ENCODE measurements around the gene RFFL. TPM values are rescaled to one million over a fixed set of nuclear protein-coding genes. Genes with fewer than 3 reads are reported as not detected.

RFFL gene
- total and polyA plus RNA-seq, 9 of the 15 experiments (the other 6 are each of a cell fraction or from before 2014, with no cell fraction given), result 3.4 to 18.1 (median 12.8) TPM

GRCh38 chr17:34979650-34980352 is 83.7 kb downstream of the RFFL start:
- in situ Hi-C loops (cut with MboI), result no loop called here
- POLR2A ChIA-PET, result interaction anchor here (1.0 to 3.4 kb wide), 14 partner anchors 12 to 536 kb away, joined by 3 to 27 read pairs (median 4); partner anchors contain the start of gene RAD51D
- TF ChIP-seq, protein P1, sequence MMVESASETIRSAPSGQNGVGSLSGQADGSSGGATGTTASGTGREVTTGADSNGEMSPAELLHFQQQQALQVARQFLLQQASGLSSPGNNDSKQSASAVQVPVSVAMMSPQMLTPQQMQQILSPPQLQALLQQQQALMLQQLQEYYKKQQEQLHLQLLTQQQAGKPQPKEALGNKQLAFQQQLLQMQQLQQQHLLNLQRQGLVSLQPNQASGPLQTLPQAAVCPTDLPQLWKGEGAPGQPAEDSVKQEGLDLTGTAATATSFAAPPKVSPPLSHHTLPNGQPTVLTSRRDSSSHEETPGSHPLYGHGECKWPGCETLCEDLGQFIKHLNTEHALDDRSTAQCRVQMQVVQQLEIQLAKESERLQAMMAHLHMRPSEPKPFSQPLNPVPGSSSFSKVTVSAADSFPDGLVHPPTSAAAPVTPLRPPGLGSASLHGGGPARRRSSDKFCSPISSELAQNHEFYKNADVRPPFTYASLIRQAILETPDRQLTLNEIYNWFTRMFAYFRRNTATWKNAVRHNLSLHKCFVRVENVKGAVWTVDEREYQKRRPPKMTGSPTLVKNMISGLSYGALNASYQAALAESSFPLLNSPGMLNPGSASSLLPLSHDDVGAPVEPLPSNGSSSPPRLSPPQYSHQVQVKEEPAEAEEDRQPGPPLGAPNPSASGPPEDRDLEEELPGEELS (CRISPR knock-in tag; IDR thresholded peaks at IDR 0.05; ENCODE audit: borderline replicate concordance), result no peak
- TF ChIP-seq TRIM24 (IDR thresholded peaks at IDR 0.05) (peak in 1 of 2 experiments; percentile 37; a peak in 1 of 4 replicates), POLR2B (IDR thresholded peaks at IDR 0.05; ENCODE audit: low read depth, partially characterized antibody) (peak; percentile 45), SUPT5H (IDR thresholded peaks at IDR 0.05) (peak; percentile 66; the same call in 1 of the 2 replicates), ZNF408 (CRISPR knock-in tag; IDR thresholded peaks at IDR 0.05; ENCODE audit: low read depth) (no peak), SRSF7 (optimal IDR thresholded peaks at IDR 0.05; ENCODE audit: low read depth, low read length) (no peak), CBX3 (IDR thresholded peaks at IDR 0.05; ENCODE audit: borderline replicate concordance in 1 of 2, low read length in 2 of 2) (0 out of 3 replicates have a peak, but pooled peaks of 1 of the 2 experiments have one; percentile 22)
- TF ChIP-seq, protein P2, sequence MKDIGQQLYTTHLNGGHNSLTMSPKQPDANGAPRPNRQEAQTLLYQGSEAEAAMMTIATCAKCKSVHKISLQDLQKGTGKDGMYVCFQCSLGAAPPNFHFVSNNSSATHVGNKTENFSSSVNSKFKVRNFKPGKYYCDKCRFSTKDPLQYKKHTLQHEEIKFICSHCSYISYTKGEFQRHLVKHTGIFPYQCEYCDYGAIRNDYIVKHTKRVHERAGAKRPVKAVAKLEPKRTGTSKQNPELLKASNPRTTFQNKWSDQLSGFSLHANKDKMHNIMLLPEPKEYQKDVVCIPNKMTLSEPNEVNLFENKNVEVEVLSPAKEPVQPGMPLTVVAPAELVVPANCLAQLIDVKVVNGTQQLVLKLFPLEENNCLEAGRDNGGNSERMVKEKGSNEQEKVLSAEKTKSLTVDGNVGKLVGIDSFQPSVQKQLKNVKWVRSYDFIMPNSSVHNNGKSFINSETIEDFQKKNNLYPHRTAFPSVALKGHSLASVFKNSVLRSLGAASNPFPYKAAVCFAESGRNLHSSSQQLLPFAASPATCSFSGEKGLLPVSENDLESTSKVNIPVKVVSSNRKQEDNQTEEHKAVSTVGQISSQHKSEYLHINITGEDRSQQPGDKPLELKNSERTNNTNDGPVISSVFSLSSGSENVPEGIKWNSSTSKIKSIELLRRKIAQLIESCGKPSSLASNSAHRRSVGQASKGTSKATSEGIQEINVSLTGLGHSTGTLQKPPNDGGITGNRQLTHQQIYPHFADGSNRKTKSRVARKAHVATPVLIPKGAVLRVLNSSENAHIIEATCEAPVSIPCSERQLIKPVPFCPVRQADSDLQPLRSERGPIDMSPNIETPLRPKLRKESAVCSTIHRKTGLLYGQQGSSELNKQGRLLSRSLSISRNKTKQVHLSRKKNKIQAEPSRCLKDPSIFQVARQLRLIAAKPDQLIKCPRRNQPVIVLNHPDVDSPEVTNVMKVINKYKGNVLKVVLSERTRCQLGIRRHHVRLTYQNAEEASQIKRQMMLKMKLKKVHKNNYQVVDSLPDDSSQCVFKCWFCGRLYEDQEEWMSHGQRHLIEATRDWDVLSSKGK (CRISPR knock-in tag; IDR thresholded peaks at IDR 0.05), result no peak

More at GRCh38 chr17:34979650-34980352, 83.7 kb downstream of the RFFL start:
- Histone ChIP-seq H3K9me3 (replicated peaks; ENCODE audit: control insufficient read depth, insufficient read depth, low read depth, low read length) (no peaks in the 10 kb centered on the region), H3K27me3 (ENCODE audit: control insufficient read depth in 2 of 2, insufficient read depth in 2 of 2, low read length in 2 of 2) (no peaks in the 10 kb centered on the region), H3K79me2 (ENCODE audit: control insufficient read depth, insufficient read depth, low read length) (peaks cover 40% of the 10 kb centered on the region), H3K4me1 (replicated peaks in 1 of 2; ENCODE audit: control insufficient read depth in 2 of 2, insufficient read depth in 2 of 2, low read length in 2 of 2) (peaks cover 17 to 29% of the 10 kb centered on the region in 2 experiments; a peak in 4 of 5 replicates), H3K4me3 (peak overlapping the region; percentile 78), H3K27ac (ENCODE audit: extremely low read depth, low read depth, low read length) (peak overlapping the region; percentile 96), H2AFZ (ENCODE audit: low read depth, low read length) (peak overlapping the region; percentile 90), H3K36me3 (ENCODE audit: control insufficient read depth, insufficient read depth, low read length) (peaks cover 17% of the 10 kb centered on the region), H4K20me1 (replicated peaks; ENCODE audit: control insufficient read depth, insufficient read depth, low read length) (no peaks in the 10 kb centered on the region), H3K4me2 (ENCODE audit: insufficient read depth, low read length) (peak overlapping the region; percentile 89), H3K9me1 (ENCODE audit: control insufficient read depth, insufficient read depth, low read length) (no peaks in the 10 kb centered on the region), H3K9ac (ENCODE audit: insufficient read depth in 1 of 2, low read depth in 2 of 2, low read length in 2 of 2) (peak overlapping the region; percentile 97 to 99)
- peak in 2 of 4 experiments; percentile 41 to 50 for DNase-seq (ENCODE audit: extremely low read depth in 1 of 4, low spot score in 3 of 4)
- CTCF ChIA-PET (ENCODE audit: low intra/inter-chr PET ratio), result interaction anchor here (0.7 kb wide), 1 partner anchor 435 kb away, joined by 3 read pairs; no protein-coding TSS in a partner anchor
- TSS peak; percentile 95 for BruUV-seq (replicated peaks)
- peak; percentile 49 for FAIRE-seq
- intact Hi-C loops (cut with micrococcal nuclease), result loop anchor here (2.0 to 5.0 kb wide), 3 partner anchors 19 to 108 kb away; partner anchors contain the start of genes CCT6B and ZNF830
- WGBS (ENCODE audit: insufficient coverage, low coverage, missing lambda C conversion rate), result 5% methylated on average over 14 of the region's 15 CpGs
- no peak for ATAC-seq

Data from K562 (cell line).